SK-N-MC (cell line): Measurements from ENCODE around the gene FAM20C.

Source experiments
- DNase-seq: peaks from one replicate; pipeline ENCODE4 v3.0.0-alpha.2; 2011; ENCODE audit warnings: low read depth, low spot score
- H3K27ac ChIP-seq: fragments of 200-600 bp; sonication (generic); 2 replicates; pipeline ENCODE4 v1.5.1; 2016; ENCODE audit warnings: mixed run types
- H3K36me3 ChIP-seq: fragments of 200-600 bp; sonication (generic); 2 replicates; pipeline ENCODE4 v1.6.1; 2017; ENCODE audit warnings: antibody characterized with exemption, low read length, mixed read lengths; ENCODE audit not compliant: insufficient read depth
- H3K4me3 ChIP-seq: fragments of 200-600 bp; sonication (generic); 2 replicates; pipeline ENCODE4 v1.5.1; 2016
- H3K9ac ChIP-seq: fragments of 200-600 bp; sonication (generic); 2 replicates; pipeline ENCODE4 v1.8.0; 2017; ENCODE audit warnings: mixed run types, mixed read lengths; ENCODE audit not compliant: insufficient read length
- H3K9me3 ChIP-seq: fragments of 200-600 bp; sonication (generic); 2 replicates; pipeline ENCODE4 v1.6.1; 2017; ENCODE audit warnings: low read depth, mild to moderate bottlenecking, antibody characterized with exemption, low read length, moderate library complexity, mixed read lengths
- EZH2 ChIP-seq: fragments of 200-600 bp; sonication (generic); IDR thresholded peaks from one replicate; pipeline ENCODE4 v1.6.1; 2017; ENCODE audit warnings: antibody characterized with exemption
- FOXP2 ChIP-seq: optimal IDR thresholded peaks from 2 replicates; pipeline ENCODE3; 2011; ENCODE audit warnings: mild to moderate bottlenecking, moderate library complexity; ENCODE audit not compliant: insufficient read depth; ENCODE audit errors: extremely low read length, control extremely low read depth
- POLR2AphosphoS5 ChIP-seq: IDR thresholded peaks from 2 replicates; pipeline ENCODE4 v1.6.1; 2012; ENCODE audit warnings: mild to moderate bottlenecking, low read depth, low read length, borderline replicate concordance

The FAM20C gene

DNA sequence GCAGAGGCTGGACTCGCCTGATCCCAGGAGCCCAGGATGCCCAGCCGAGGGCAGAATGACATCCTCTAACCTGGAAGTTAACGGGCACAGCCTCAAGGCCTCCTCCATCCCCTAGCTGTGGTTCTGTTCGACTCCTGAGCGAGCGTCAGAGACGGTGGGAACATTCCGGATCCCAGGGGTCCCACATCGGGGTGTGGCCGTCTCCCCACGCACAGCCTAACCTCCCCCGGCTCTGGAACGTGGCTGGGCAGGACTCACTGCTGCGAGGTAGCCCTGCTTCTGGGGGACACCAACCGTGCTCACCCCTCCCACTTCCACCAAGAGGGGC is 106.0 kb downstream of the FAM20C start:
- Histone ChIP-seq H3K4me3 (no peak overlapping the region), H3K9me3 (no peaks in the 10 kb centered on the region), H3K9ac (no peak overlapping the region), H3K36me3 (no peaks in the 10 kb centered on the region), H3K27ac (no peak overlapping the region)
- DNase-seq = no peak
- no peak for TF ChIP-seq FOXP2
- TF ChIP-seq POLR2AphosphoS5 = no peak
- no peak for TF ChIP-seq EZH2

- Histone ChIP-seq H3K9ac (no peak overlapping the region), H3K27ac (no peak overlapping the region), H3K36me3 (no peaks in the 10 kb centered on the region), H3K4me3 (no peak overlapping the region), H3K9me3 (no peaks in the 10 kb centered on the region)
- TF ChIP-seq FOXP2 (no peak), POLR2AphosphoS5 (no peak), EZH2 (no peak)
- DNase-seq = no peak
These were observed 106.4 kb downstream of the FAM20C start for GRCh38 chr7:298743-299142.

- DNase-seq = no peak
- Histone ChIP-seq H3K4me3 (no peak overlapping the region), H3K9ac (no peak overlapping the region), H3K9me3 (no peaks in the 10 kb centered on the region), H3K27ac (no peak overlapping the region), H3K36me3 (no peaks in the 10 kb centered on the region)
- TF ChIP-seq EZH2 = no peak
These were observed 106.8 kb downstream of the FAM20C start for GRCh38 chr7:299169-299568.

DNA sequence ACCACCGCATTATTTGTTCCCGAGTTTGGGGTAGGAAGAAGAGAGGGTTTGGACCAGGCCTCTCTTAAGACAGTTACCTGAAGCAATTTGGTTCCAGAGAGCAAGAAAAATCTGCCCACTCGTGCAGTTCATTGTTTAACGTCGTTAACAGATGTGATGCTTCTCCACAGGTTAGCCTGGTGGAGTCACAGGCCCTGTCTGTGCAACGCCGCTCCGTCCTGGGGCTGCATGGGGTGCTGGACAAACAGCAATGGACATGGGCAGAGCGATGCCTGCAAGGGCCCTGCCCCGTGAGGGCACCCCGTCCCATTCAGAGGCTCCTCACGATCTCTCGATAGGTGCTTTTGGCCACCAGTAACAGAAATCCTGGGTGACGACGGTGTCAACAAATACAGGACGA is 107.3 kb downstream of the FAM20C start:
- TF ChIP-seq FOXP2 = no peak
- TF ChIP-seq EZH2 = no peak
- no peak for TF ChIP-seq POLR2AphosphoS5
- no peak overlapping the region for H3K9ac ChIP-seq
- H3K27ac ChIP-seq = no peak overlapping the region
- H3K36me3 ChIP-seq = no peaks in the 10 kb centered on the region
- H3K4me3 ChIP-seq = no peak overlapping the region
- no peaks in the 10 kb centered on the region for H3K9me3 ChIP-seq
- DNase-seq = no peak

DNA sequence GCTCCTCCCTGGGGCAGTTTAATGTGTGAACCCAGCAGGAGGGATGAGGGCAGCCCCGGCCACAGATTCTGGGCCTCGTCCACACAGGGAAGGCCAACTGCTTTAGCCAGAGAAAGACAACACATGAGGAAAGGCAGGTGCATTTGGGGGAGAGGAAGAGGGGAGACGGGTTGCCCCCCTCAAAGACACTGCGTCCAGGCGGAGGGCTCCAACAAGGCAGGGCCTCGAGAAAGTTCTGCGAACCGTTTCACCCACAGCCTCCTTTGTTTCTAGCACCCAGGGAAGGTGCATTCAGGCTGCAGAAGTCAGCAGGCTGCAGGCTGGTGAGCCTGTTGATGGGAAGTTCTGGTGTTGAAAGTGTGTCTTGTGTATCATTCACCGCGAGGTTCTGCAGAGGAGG is 107.7 kb downstream of the FAM20C start:
- Histone ChIP-seq H3K36me3 (no peaks in the 10 kb centered on the region), H3K9me3 (no peaks in the 10 kb centered on the region), H3K9ac (no peak overlapping the region), H3K4me3 (no peak overlapping the region), H3K27ac (no peak overlapping the region)
- no peak for DNase-seq
- TF ChIP-seq EZH2 (no peak), FOXP2 (no peak), POLR2AphosphoS5 (no peak)

DNA sequence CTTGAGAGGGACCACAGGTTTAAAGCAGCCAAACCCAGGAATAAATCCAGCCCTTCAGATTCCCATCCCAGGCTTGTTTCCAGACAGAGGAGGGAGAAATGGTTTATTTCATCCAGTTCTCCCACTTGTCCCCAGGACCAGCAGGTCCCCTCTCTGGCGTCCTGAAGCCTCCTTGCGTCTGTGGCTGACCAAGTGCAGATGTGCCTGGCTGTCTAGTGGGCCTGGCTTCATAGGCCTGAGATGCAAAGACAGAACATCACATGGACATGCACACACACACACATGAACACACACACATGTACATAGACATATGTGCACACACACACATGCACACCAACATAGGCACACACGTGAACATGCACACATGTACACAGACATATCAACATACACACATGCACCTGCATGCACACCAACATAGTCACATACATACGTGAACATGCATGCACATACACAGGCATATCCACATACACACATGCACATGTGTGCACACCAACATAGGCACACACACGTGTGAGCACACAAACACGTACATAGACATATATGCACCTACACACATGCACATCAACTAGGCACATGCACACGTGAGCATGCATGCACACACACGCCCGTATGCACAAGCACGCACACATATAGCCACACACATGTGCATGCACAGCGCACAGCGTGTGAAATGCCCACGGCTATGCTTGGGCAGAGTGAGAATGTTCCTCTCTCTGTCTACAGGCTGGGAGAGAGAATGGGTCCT is 108.3 kb downstream of the FAM20C start:
- no peak overlapping the region for H3K27ac ChIP-seq
- TF ChIP-seq EZH2 (no peak), POLR2AphosphoS5 (no peak), FOXP2 (no peak)
- H3K36me3 ChIP-seq = no peaks in the 10 kb centered on the region
- no peak for DNase-seq
- no peak overlapping the region for H3K9ac ChIP-seq
- H3K4me3 ChIP-seq = no peak overlapping the region
- no peaks in the 10 kb centered on the region for H3K9me3 ChIP-seq

GRCh38 chr7:301291-302053 is 109.1 kb downstream of the FAM20C start:
- TF ChIP-seq POLR2AphosphoS5 (no peak), FOXP2 (no peak), EZH2 (no peak)
- H3K36me3 ChIP-seq = no peaks in the 10 kb centered on the region
- H3K9ac ChIP-seq = no peak overlapping the region
- DNase-seq = no peak
- no peak overlapping the region for H3K27ac ChIP-seq
- H3K9me3 ChIP-seq = no peaks in the 10 kb centered on the region
- no peak overlapping the region for H3K4me3 ChIP-seq

DNA sequence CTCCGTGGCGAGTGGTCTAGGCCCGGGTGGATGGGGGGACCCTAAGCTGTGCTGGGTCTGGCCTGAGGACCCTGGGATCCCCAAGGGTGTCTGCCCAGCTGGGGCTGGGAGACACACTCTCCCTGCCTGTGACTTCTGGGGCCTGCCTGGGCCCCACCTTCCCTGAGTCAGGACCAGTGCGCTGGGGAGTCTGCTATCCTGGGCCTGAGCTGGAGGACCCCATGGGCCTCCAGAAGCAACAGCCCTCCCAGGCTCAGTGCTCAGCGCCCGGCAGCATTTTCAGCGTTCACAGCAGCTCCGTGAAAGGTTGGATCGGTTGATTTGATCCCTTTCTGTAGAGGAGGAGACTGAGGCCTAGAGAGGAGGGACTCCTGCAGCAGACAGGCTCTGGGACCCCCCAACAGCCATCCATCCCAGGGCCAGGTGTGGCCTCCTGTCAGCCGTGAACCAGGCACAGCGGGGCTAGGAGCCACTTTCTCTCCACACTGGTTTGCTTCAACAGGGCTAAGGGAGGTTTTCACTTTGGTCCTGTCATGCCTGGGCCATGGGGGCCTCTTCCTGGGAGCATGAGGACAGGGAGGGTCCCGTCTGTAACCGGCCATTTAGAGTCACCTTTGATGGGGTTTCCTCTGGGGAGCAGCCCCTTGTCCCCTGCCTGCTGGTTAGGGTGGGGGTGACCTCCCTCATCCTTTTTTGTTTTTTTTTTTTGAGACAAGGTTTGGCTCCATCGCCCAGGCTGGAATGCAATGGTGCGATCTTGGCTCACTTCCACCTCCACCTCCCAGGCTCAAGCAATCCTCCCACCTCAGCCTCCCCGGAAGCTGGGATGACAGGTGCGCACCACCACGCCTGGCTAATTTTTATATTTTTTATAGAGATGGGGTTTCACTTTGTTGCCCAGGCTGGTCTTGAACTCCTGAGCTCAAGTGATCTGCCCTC is 110.0 kb downstream of the FAM20C start:
- TF ChIP-seq EZH2 (no peak), FOXP2 (no peak), POLR2AphosphoS5 (no peak)
- Histone ChIP-seq H3K9me3 (no peaks in the 10 kb centered on the region), H3K36me3 (no peaks in the 10 kb centered on the region), H3K27ac (no peak overlapping the region), H3K4me3 (no peak overlapping the region), H3K9ac (no peak overlapping the region)
- DNase-seq = no peak
